ENCODE data around the gene STXBP6.

- TF ChIP-seq POLR2A (IDR thresholded peaks at IDR 0.05), result no peak
- no peak for TF ChIP-seq CTCF (IDR thresholded peaks at IDR 0.05)
These were observed 24.2 kb upstream of the STXBP6 start for GRCh38 chr14:25074099-25074685.
